ENCODE measurements around the gene ALDH1A1. TPM values are rescaled to one million over a fixed set of nuclear protein-coding genes. Genes with fewer than 3 reads are reported as not detected.
"Not testable (repeated sequence)": the region's sequence is repeated elsewhere in the genome, so short reads cannot be mapped to it uniquely, and the experiment has no call there.

The ALDH1A1 gene
- total RNA-seq, 1 donor from 2014 or later: 1.5 TPM

DNA sequence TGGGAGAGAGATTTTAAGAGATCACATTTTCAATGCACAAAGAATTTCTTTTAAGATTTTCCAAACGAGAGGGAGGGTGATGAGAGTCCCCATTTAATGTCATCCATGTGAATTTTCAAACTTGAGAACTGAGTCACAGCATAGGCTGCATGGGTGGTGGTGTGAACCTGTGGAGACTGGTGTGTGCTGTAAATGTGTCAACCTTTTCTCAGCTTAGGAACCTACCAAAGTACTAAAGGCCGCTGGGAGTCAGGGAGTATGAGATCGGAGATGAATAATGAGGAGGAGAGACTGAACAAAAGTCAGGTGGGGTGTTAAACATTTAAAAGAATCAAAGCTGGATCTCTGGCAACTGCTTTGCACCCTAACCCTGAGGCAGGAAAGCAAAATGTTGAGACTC lies 7.5 kb downstream of the ALDH1A1 start:
- H3K27me3 Mint-ChIP-seq (ENCODE audit: low read depth, unreplicated experiment): no peaks in the 10 kb centered on the region
- no peak overlapping the region for H3K27ac ChIP-seq (ENCODE audit: low read depth, low read length)

DNA sequence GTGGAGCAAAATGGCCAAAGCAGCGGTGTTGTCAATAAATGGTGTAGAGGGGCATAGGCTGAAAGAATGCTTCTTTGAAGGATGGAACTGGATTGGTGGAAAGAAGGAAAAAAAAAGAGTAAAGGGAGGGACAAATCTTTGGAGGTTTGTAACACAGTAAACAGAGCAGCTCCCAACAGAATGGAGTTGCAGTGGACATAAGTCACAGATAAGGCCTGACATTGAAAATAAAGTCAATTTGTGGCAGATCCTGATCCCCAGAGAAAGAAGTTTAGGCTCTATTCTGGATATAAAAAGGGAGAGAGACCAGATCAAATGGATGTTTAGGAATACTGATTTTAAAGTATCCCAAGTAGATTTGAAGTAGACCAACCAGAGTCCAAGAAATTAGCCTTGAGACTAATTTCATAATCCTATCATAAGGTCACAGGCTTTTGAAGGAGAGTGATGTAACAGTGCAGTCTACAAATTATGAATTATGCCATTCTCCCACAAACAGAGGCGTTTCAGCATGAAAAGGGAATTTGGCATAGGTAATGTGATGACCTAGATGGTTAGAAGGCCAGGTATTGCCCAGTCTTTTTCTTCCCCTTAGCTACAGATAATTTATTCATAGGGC lies 8.9 kb downstream of the ALDH1A1 start:
- Histone ChIP-seq H3K27ac (ENCODE audit: low read depth, low read length) (no peak overlapping the region), H3K79me2 (ENCODE audit: insufficient read depth, low read length) (no peaks in the 10 kb centered on the region), H3K4me2 (ENCODE audit: low read length) (no peak overlapping the region), H3K9ac (ENCODE audit: low read length) (no peak overlapping the region), H2AFZ (ENCODE audit: low read depth, low read length) (no peak overlapping the region), H3K36me3 (ENCODE audit: insufficient read depth, low read length) (no peaks in the 10 kb centered on the region), H4K20me1 (ENCODE audit: insufficient read depth, low read length) (no peaks in the 10 kb centered on the region), H3K9me3 (ENCODE audit: insufficient read depth, low read depth, low read length) (no peaks in the 10 kb centered on the region), H3K4me1 (ENCODE audit: insufficient read depth, low read length) (no peaks in the 10 kb centered on the region), H3K27me3 (ENCODE audit: insufficient read depth, low read length) (no peaks in the 10 kb centered on the region), H3K4me3 (ENCODE audit: insufficient read depth, low read depth, low read length) (no peak overlapping the region)
- Mint-ChIP-seq H3K27ac (ENCODE audit: unreplicated experiment) (no peak overlapping the region), H3K4me3 (ENCODE audit: unreplicated experiment) (no peak overlapping the region), H3K9me3 (ENCODE audit: unreplicated experiment) (no peaks in the 10 kb centered on the region), H3K4me1 (ENCODE audit: low read depth, unreplicated experiment) (no peaks in the 10 kb centered on the region), H3K36me3 (ENCODE audit: low read depth, unreplicated experiment) (no peaks in the 10 kb centered on the region), H3K27me3 (ENCODE audit: low read depth, unreplicated experiment) (no peaks in the 10 kb centered on the region)
- TF ChIP-seq, protein P1, sequence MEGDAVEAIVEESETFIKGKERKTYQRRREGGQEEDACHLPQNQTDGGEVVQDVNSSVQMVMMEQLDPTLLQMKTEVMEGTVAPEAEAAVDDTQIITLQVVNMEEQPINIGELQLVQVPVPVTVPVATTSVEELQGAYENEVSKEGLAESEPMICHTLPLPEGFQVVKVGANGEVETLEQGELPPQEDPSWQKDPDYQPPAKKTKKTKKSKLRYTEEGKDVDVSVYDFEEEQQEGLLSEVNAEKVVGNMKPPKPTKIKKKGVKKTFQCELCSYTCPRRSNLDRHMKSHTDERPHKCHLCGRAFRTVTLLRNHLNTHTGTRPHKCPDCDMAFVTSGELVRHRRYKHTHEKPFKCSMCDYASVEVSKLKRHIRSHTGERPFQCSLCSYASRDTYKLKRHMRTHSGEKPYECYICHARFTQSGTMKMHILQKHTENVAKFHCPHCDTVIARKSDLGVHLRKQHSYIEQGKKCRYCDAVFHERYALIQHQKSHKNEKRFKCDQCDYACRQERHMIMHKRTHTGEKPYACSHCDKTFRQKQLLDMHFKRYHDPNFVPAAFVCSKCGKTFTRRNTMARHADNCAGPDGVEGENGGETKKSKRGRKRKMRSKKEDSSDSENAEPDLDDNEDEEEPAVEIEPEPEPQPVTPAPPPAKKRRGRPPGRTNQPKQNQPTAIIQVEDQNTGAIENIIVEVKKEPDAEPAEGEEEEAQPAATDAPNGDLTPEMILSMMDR (IDR thresholded peaks at IDR 0.05; ENCODE audit: insufficient read depth, low read depth, low read length): no peak
- DNase-seq (ENCODE audit: low read depth) (no peak), FAIRE-seq (no peak)

More for the DNA sequence above, 7.5 kb downstream of the ALDH1A1 start:
- Histone ChIP-seq H3K9ac (ENCODE audit: low read length) (no peak overlapping the region), H2AFZ (ENCODE audit: low read depth, low read length) (no peak overlapping the region), H3K79me2 (ENCODE audit: insufficient read depth, low read length) (no peaks in the 10 kb centered on the region), H4K20me1 (ENCODE audit: insufficient read depth, low read length) (no peaks in the 10 kb centered on the region), H3K36me3 (ENCODE audit: insufficient read depth, low read length) (no peaks in the 10 kb centered on the region), H3K4me1 (ENCODE audit: insufficient read depth, low read length) (no peaks in the 10 kb centered on the region), H3K4me2 (ENCODE audit: low read length) (no peak overlapping the region), H3K4me3 (ENCODE audit: insufficient read depth, low read depth, low read length) (no peak overlapping the region), H3K9me3 (ENCODE audit: insufficient read depth, low read depth, low read length) (no peaks in the 10 kb centered on the region), H3K27me3 (ENCODE audit: insufficient read depth, low read length) (peaks cover 2% of the 10 kb centered on the region)
- no peaks in the 10 kb centered on the region for H3K4me1 Mint-ChIP-seq (ENCODE audit: low read depth, unreplicated experiment)
- no peak overlapping the region for H3K27ac Mint-ChIP-seq (ENCODE audit: unreplicated experiment)
- H3K36me3 Mint-ChIP-seq (ENCODE audit: low read depth, unreplicated experiment): no peaks in the 10 kb centered on the region
- no peak for TF ChIP-seq EZH2 (IDR thresholded peaks at IDR 0.05; ENCODE audit: insufficient read depth, low read length)
- TF ChIP-seq, protein P1 (IDR thresholded peaks at IDR 0.05; ENCODE audit: insufficient read depth, low read depth, low read length): no peak
- DNase-seq (ENCODE audit: low read depth) (no peak), FAIRE-seq (no peak)
- no peak overlapping the region for H3K4me3 Mint-ChIP-seq (ENCODE audit: unreplicated experiment)
- no peaks in the 10 kb centered on the region for H3K9me3 Mint-ChIP-seq (ENCODE audit: unreplicated experiment)

DNA sequence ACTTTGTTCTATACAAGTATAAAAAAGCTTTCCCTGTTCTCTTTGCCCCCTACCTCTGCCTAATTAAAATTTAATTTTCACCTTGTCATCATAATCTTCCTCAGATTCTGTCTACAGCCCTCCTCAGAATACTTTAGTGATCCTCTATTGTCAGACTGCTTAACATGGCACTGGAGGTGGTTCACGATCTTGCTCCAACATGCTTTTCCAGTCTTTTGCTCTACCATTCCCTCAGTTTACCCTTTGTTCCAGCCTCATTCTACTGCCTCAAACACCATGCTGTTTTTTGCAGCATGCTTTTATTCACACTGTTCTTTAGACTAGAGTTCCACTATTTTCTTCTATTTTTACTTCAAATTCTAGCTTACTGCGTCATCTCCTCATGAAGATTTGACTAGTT lies 10.4 kb downstream of the ALDH1A1 start:
- FAIRE-seq: no peak
- Mint-ChIP-seq H3K4me3 (ENCODE audit: unreplicated experiment) (no peak overlapping the region), H3K27ac (ENCODE audit: unreplicated experiment) (no peak overlapping the region), H3K27me3 (ENCODE audit: low read depth, unreplicated experiment) (no peaks in the 10 kb centered on the region), H3K36me3 (ENCODE audit: low read depth, unreplicated experiment) (no peaks in the 10 kb centered on the region), H3K9me3 (ENCODE audit: unreplicated experiment) (no peaks in the 10 kb centered on the region), H3K4me1 (ENCODE audit: low read depth, unreplicated experiment) (no peaks in the 10 kb centered on the region)
- no peaks in the 10 kb centered on the region for H3K27me3 ChIP-seq (ENCODE audit: insufficient read depth, low read length)
- H3K9ac ChIP-seq (ENCODE audit: low read length): no peak overlapping the region
- no peaks in the 10 kb centered on the region for H3K79me2 ChIP-seq (ENCODE audit: insufficient read depth, low read length)
- DNase-seq (ENCODE audit: low read depth): no peak
- H3K36me3 ChIP-seq (ENCODE audit: insufficient read depth, low read length): no peaks in the 10 kb centered on the region
- H3K4me3 ChIP-seq (ENCODE audit: insufficient read depth, low read depth, low read length): no peak overlapping the region
- H2AFZ ChIP-seq (ENCODE audit: low read depth, low read length): no peak overlapping the region
- H4K20me1 ChIP-seq (ENCODE audit: insufficient read depth, low read length): no peaks in the 10 kb centered on the region
- no peak overlapping the region for H3K4me2 ChIP-seq (ENCODE audit: low read length)
- H3K9me3 ChIP-seq (ENCODE audit: insufficient read depth, low read depth, low read length): no peaks in the 10 kb centered on the region
- H3K4me1 ChIP-seq (ENCODE audit: insufficient read depth, low read length): no peaks in the 10 kb centered on the region
- H3K27ac ChIP-seq (ENCODE audit: low read depth, low read length): no peak overlapping the region
- TF ChIP-seq, protein P1 (IDR thresholded peaks at IDR 0.05; ENCODE audit: insufficient read depth, low read depth, low read length): no peak
- no peak for TF ChIP-seq EZH2 (IDR thresholded peaks at IDR 0.05; ENCODE audit: insufficient read depth, low read length)

DNA sequence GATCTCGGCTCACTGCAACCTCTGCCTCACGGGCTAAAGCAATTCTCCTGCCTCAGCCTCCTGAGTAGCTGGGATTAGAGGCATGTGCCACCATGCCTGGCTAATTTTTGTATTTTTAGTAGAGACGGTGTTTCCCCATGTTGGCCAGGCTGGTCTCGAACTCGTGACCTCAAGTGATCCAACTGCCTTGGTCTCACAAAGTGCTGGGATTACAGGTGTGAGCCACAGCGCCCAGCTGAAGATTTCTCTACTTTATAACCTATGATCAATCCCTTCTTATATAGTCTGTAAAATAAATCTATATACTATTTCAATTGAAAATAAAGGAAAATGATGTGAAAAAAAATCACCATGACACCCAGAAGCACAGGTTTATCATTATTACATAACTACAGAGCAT lies 13.3 kb downstream of the ALDH1A1 start:
- H3K4me2 ChIP-seq (ENCODE audit: low read length); H3K27ac Mint-ChIP-seq (ENCODE audit: unreplicated experiment); FAIRE-seq; H3K9me3 ChIP-seq (ENCODE audit: insufficient read depth, low read depth, low read length); H3K27me3 Mint-ChIP-seq (ENCODE audit: low read depth, unreplicated experiment); H4K20me1 ChIP-seq (ENCODE audit: insufficient read depth, low read length); H3K4me1 ChIP-seq (ENCODE audit: insufficient read depth, low read length); H3K9ac ChIP-seq (ENCODE audit: low read length); H3K36me3 ChIP-seq (ENCODE audit: insufficient read depth, low read length); H3K4me1 Mint-ChIP-seq (ENCODE audit: low read depth, unreplicated experiment); DNase-seq (ENCODE audit: low read depth); H3K27ac ChIP-seq (ENCODE audit: low read depth, low read length); H3K4me3 Mint-ChIP-seq (ENCODE audit: unreplicated experiment); H3K27me3 ChIP-seq (ENCODE audit: insufficient read depth, low read length); H3K36me3 Mint-ChIP-seq (ENCODE audit: low read depth, unreplicated experiment); H3K4me3 ChIP-seq (ENCODE audit: insufficient read depth, low read depth, low read length); H2AFZ ChIP-seq (ENCODE audit: low read depth, low read length); H3K9me3 Mint-ChIP-seq (ENCODE audit: unreplicated experiment); H3K79me2 ChIP-seq (ENCODE audit: insufficient read depth, low read length): not testable (repeated sequence)

Data from astrocyte (in vitro differentiated cells and primary cell).